SK-N-SH (cell line): ENCODE data around the gene ATP11A.

Experiments used
- CHD2 ChIP-seq: fragments of 150-350 bp; IDR thresholded peaks from 2 replicates; pipeline ENCODE4 v1.6.1; 2018; ENCODE audit warnings: low read length; ENCODE audit not compliant: partially characterized antibody
- EP300 ChIP-seq, 2 experiments: IDR thresholded peaks; 2 replicates each; pipeline versions ENCODE4 v1.4.0 to v1.6.1; 2012; ENCODE audit warnings: borderline replicate concordance in 1 of 2, low read depth in 1 of 2, low read length in 1 of 2
- MEF2A ChIP-seq: IDR thresholded peaks from 2 replicates; pipeline ENCODE4 v1.4.0; 2012; ENCODE audit warnings: low read depth, borderline replicate concordance
- MXI1 ChIP-seq: IDR thresholded peaks from 2 replicates; pipeline ENCODE4 v1.6.1; 2012; ENCODE audit warnings: mild to moderate bottlenecking, low read depth, low read length, improper control_type of control experiment
- POLR2AphosphoS5 ChIP-seq: IDR thresholded peaks from 2 replicates; pipeline ENCODE4 v1.6.1; 2012; ENCODE audit warnings: low read depth, low read length
- SIN3A ChIP-seq: IDR thresholded peaks from 2 replicates; pipeline ENCODE4 v1.6.1; 2012; ENCODE audit warnings: low read depth, mild to moderate bottlenecking, low read length, moderate library complexity, borderline replicate concordance
- TEAD4 ChIP-seq: IDR thresholded peaks from 2 replicates; pipeline ENCODE4 v1.4.0; 2012; ENCODE audit warnings: mild to moderate bottlenecking, borderline replicate concordance; ENCODE audit not compliant: insufficient read depth
- YY1 ChIP-seq: IDR thresholded peaks from 2 replicates; pipeline ENCODE4 v1.4.0; 2012; ENCODE audit warnings: low read depth, mild to moderate bottlenecking
- TF ChIP-seq, protein P1 (sequence below): fragments of 200-600 bp; sonication (generic); IDR thresholded peaks from 2 replicates; pipeline ENCODE4 v1.6.1; 2017; ENCODE audit warnings: antibody characterized with exemption, mild to moderate bottlenecking, moderate library complexity
- TF ChIP-seq, protein P2 (sequence below): fragments of 150-350 bp; IDR thresholded peaks from 2 replicates; pipeline ENCODE4 v1.6.1; 2017; ENCODE audit warnings: antibody characterized with exemption, low read length, low read depth, borderline replicate concordance
- TF ChIP-seq, protein P3 (sequence below): IDR thresholded peaks from 2 replicates; pipeline ENCODE4 v1.4.0; 2012; ENCODE audit warnings: low read depth
- TF ChIP-seq, protein P4 (sequence below): IDR thresholded peaks from 2 replicates; pipeline ENCODE4 v1.6.1; 2012; ENCODE audit warnings: mild to moderate bottlenecking, low read depth, low read length, moderate library complexity
- TF ChIP-seq, protein P5 (sequence below): IDR thresholded peaks from 2 replicates; pipeline ENCODE4; 2012

DNA sequence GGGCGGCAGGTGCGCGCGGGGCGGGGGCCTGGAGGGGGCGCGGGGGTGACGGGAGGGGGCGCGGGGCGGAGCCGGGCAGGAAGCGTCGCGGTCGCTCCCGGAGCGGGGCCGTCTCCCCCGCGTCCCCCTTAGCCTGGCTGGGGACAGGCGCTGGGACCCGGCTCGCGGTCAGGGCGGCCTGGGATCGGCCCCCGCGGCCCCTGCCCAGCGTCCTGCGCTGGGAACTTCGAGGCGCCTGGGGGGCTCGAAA lies 204.5 kb downstream of the ATP11A start:
- TF ChIP-seq, protein P1, sequence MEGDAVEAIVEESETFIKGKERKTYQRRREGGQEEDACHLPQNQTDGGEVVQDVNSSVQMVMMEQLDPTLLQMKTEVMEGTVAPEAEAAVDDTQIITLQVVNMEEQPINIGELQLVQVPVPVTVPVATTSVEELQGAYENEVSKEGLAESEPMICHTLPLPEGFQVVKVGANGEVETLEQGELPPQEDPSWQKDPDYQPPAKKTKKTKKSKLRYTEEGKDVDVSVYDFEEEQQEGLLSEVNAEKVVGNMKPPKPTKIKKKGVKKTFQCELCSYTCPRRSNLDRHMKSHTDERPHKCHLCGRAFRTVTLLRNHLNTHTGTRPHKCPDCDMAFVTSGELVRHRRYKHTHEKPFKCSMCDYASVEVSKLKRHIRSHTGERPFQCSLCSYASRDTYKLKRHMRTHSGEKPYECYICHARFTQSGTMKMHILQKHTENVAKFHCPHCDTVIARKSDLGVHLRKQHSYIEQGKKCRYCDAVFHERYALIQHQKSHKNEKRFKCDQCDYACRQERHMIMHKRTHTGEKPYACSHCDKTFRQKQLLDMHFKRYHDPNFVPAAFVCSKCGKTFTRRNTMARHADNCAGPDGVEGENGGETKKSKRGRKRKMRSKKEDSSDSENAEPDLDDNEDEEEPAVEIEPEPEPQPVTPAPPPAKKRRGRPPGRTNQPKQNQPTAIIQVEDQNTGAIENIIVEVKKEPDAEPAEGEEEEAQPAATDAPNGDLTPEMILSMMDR: no peak
- TF ChIP-seq, protein P2, sequence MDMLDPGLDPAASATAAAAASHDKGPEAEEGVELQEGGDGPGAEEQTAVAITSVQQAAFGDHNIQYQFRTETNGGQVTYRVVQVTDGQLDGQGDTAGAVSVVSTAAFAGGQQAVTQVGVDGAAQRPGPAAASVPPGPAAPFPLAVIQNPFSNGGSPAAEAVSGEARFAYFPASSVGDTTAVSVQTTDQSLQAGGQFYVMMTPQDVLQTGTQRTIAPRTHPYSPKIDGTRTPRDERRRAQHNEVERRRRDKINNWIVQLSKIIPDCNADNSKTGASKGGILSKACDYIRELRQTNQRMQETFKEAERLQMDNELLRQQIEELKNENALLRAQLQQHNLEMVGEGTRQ: no peak
- no peak for TF ChIP-seq POLR2AphosphoS5
- TF ChIP-seq EP300 (IDR thresholded peaks at IDR 0.05; ENCODE audit: borderline replicate concordance in 1 of 2, low read depth in 1 of 2, low read length in 1 of 2): no peak
- TF ChIP-seq TEAD4: no peak
- TF ChIP-seq, protein P3, sequence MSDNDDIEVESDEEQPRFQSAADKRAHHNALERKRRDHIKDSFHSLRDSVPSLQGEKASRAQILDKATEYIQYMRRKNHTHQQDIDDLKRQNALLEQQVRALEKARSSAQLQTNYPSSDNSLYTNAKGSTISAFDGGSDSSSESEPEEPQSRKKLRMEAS: no peak
- no peak for TF ChIP-seq MEF2A
- TF ChIP-seq, protein P4, sequence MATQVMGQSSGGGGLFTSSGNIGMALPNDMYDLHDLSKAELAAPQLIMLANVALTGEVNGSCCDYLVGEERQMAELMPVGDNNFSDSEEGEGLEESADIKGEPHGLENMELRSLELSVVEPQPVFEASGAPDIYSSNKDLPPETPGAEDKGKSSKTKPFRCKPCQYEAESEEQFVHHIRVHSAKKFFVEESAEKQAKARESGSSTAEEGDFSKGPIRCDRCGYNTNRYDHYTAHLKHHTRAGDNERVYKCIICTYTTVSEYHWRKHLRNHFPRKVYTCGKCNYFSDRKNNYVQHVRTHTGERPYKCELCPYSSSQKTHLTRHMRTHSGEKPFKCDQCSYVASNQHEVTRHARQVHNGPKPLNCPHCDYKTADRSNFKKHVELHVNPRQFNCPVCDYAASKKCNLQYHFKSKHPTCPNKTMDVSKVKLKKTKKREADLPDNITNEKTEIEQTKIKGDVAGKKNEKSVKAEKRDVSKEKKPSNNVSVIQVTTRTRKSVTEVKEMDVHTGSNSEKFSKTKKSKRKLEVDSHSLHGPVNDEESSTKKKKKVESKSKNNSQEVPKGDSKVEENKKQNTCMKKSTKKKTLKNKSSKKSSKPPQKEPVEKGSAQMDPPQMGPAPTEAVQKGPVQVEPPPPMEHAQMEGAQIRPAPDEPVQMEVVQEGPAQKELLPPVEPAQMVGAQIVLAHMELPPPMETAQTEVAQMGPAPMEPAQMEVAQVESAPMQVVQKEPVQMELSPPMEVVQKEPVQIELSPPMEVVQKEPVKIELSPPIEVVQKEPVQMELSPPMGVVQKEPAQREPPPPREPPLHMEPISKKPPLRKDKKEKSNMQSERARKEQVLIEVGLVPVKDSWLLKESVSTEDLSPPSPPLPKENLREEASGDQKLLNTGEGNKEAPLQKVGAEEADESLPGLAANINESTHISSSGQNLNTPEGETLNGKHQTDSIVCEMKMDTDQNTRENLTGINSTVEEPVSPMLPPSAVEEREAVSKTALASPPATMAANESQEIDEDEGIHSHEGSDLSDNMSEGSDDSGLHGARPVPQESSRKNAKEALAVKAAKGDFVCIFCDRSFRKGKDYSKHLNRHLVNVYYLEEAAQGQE: no peak
- TF ChIP-seq SIN3A: no peak
- no peak for TF ChIP-seq YY1
- no peak for TF ChIP-seq CHD2
- TF ChIP-seq, protein P5, sequence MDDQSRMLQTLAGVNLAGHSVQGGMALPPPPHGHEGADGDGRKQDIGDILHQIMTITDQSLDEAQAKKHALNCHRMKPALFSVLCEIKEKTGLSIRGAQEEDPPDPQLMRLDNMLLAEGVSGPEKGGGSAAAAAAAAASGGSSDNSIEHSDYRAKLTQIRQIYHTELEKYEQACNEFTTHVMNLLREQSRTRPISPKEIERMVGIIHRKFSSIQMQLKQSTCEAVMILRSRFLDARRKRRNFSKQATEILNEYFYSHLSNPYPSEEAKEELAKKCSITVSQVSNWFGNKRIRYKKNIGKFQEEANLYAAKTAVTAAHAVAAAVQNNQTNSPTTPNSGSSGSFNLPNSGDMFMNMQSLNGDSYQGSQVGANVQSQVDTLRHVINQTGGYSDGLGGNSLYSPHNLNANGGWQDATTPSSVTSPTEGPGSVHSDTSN: no peak
- no peak for TF ChIP-seq MXI1
